ENCODE data around the gene RASAL2.

- TF ChIP-seq ZFX (CRISPR knock-in tag; IDR thresholded peaks at IDR 0.05; ENCODE audit: low read depth), result no peak
- TF ChIP-seq SOX13 (IDR thresholded peaks at IDR 0.05), result no peak
- TF ChIP-seq SOX13 (CRISPR knock-in tag; conservative IDR thresholded peaks at IDR 0.05 in 1 of 2, IDR thresholded peaks at IDR 0.05 in 1 of 2), result no peak
- no peak for TF ChIP-seq ELK4 (CRISPR knock-in tag; IDR thresholded peaks at IDR 0.05; ENCODE audit: borderline replicate concordance)
- TF ChIP-seq ZNF883 (CRISPR knock-in tag; IDR thresholded peaks at IDR 0.05; ENCODE audit: not compliant biosample characterization), result no peak
Measured at GRCh38 chr1:178165196-178165595, 71.3 kb downstream of the RASAL2 start.

Measured in HepG2 (cell line).